Measurements from ENCODE around the gene RAB27A. TPM values are rescaled to one million over a fixed set of nuclear protein-coding genes. Genes with fewer than 3 reads are reported as not detected.

RAB27A gene
- polyA plus RNA-seq: 5.9 to 10.8 TPM (median 8.4 TPM) in 3 replicates
- 7.3 TPM for polyA plus RNA-seq (2011; ENCODE audit: low read depth)
- 7.3 and 10.2 TPM in 2 replicates for polyA plus RNA-seq (2011; cell fraction: cytosol; rRNA removed)
- polyA plus RNA-seq (2011; cell fraction: nucleus; rRNA removed): 6.8 and 8.0 TPM in 2 replicates
- 6.1 and 6.3 TPM in 2 replicates for polyA plus RNA-seq (2012; ENCODE audit: low replicate concordance)
- 0.20 to 3.6 TPM (median 0.89 TPM) in 3 replicates for polyA minus RNA-seq
- polyA minus RNA-seq (2011; cell fraction: cytosol; rRNA and poly(A)+ RNA removed): 3.3 TPM
- polyA minus RNA-seq (2011; cell fraction: nucleus; rRNA and poly(A)+ RNA removed): 2.2 and 3.4 TPM in 2 replicates

GRCh38 chr15:55289746-55290527 is at the start of gene RAB27A:
Gene RAB27A (minus strand): TSS chr15:55289813. CDS start chr15:55234934, 54,879 bp downstream.
- Histone ChIP-seq H3K9me1 (ENCODE audit: control insufficient read depth, extremely low read depth, insufficient read depth, low read length) (no peaks in the 10 kb centered on the region), H3K9ac (ENCODE audit: control insufficient read depth, extremely low read depth, insufficient read depth, low read length) (peak within 1 kb of the TSS; percentile 83), H3K4me1 (ENCODE audit: control insufficient read depth, extremely low read depth, insufficient read depth, low read length) (peaks cover 4% of the 10 kb centered on the region), H3K79me2 (ENCODE audit: control insufficient read depth, insufficient read depth, low read length) (no peaks in the 10 kb centered on the region), H2AFZ (ENCODE audit: control insufficient read depth, low read length) (peak within 1 kb of the TSS; percentile 95), H3K27ac (ENCODE audit: control insufficient read depth, insufficient read depth, low read length) (peak within 1 kb of the TSS; percentile 64), H3K4me2 (ENCODE audit: control insufficient read depth, extremely low read depth, insufficient read depth, low read depth, low read length) (peak within 1 kb of the TSS; percentile 75), H3K27me3 (ENCODE audit: control insufficient read depth, extremely low read depth, insufficient read depth, low read length) (no peaks in the 10 kb centered on the region), H3K4me3 (ENCODE audit: control insufficient read depth in 2 of 3, extremely low read depth in 1 of 3, insufficient read depth in 2 of 3, low read depth in 1 of 3, low read length in 3 of 3) (peak within 1 kb of the TSS; percentile 57 to 83 (median 77)), H4K20me1 (ENCODE audit: control insufficient read depth, extremely low read depth, insufficient read depth, low read length) (no peaks in the 10 kb centered on the region), H3K9me3 (ENCODE audit: control insufficient read depth, low read depth, low read length) (no peaks in the 10 kb centered on the region), H3K36me3 (ENCODE audit: control insufficient read depth in 2 of 2, extremely low read depth in 1 of 2, insufficient read depth in 2 of 2, low read length in 2 of 2) (no peaks in the 10 kb centered on the region)
- dilution Hi-C loops (cut with MboI; ENCODE audit: extremely low pct_ligation_motif_present, low sequenced_read_pairs): no loop called here
- no peak for FAIRE-seq
- DNase-seq (ENCODE audit: low read depth, low spot score): no peak
- TF ChIP-seq CTCF (optimal IDR thresholded peaks at IDR 0.05 in 1 of 3, IDR thresholded peaks at IDR 0.05 in 1 of 3, conservative IDR thresholded peaks at IDR 0.05 in 1 of 3; ENCODE audit: extremely low read depth in 1 of 3, insufficient read depth in 2 of 3, low read length in 3 of 3) (no peak), EZH2 (IDR thresholded peaks at IDR 0.05; ENCODE audit: low read length) (no peak)

GRCh38 chr15:55337160-55337559 is 47.5 kb upstream of the RAB27A start:
- no peaks in the 10 kb centered on the region for H3K4me1 ChIP-seq (ENCODE audit: control insufficient read depth, extremely low read depth, insufficient read depth, low read length)
- H3K9ac ChIP-seq (ENCODE audit: control insufficient read depth, extremely low read depth, insufficient read depth, low read length): no peak overlapping the region
- dilution Hi-C loops (cut with MboI; ENCODE audit: extremely low pct_ligation_motif_present, low sequenced_read_pairs): no loop called here
- H3K4me3 ChIP-seq (ENCODE audit: control insufficient read depth in 2 of 3, extremely low read depth in 1 of 3, insufficient read depth in 2 of 3, low read depth in 1 of 3, low read length in 3 of 3): no peak overlapping the region
- H3K79me2 ChIP-seq (ENCODE audit: control insufficient read depth, insufficient read depth, low read length): no peaks in the 10 kb centered on the region
- no peak overlapping the region for H3K27ac ChIP-seq (ENCODE audit: control insufficient read depth, insufficient read depth, low read length)
- H3K27me3 ChIP-seq (ENCODE audit: control insufficient read depth, extremely low read depth, insufficient read depth, low read length): no peaks in the 10 kb centered on the region
- TF ChIP-seq EZH2 (IDR thresholded peaks at IDR 0.05; ENCODE audit: low read length): no peak
- TF ChIP-seq CTCF (optimal IDR thresholded peaks at IDR 0.05 in 1 of 3, IDR thresholded peaks at IDR 0.05 in 1 of 3, conservative IDR thresholded peaks at IDR 0.05 in 1 of 3; ENCODE audit: extremely low read depth in 1 of 3, insufficient read depth in 2 of 3, low read length in 3 of 3): no peak
- no peak overlapping the region for H2AFZ ChIP-seq (ENCODE audit: control insufficient read depth, low read length)
- H3K9me1 ChIP-seq (ENCODE audit: control insufficient read depth, extremely low read depth, insufficient read depth, low read length): no peaks in the 10 kb centered on the region
- FAIRE-seq: no peak
- peaks cover 3% of the 10 kb centered on the region in 2 experiments for H3K36me3 ChIP-seq (ENCODE audit: control insufficient read depth in 2 of 2, extremely low read depth in 1 of 2, insufficient read depth in 2 of 2, low read length in 2 of 2)
- no peak for DNase-seq (ENCODE audit: low read depth, low spot score)
- no peaks in the 10 kb centered on the region for H4K20me1 ChIP-seq (ENCODE audit: control insufficient read depth, extremely low read depth, insufficient read depth, low read length)
- no peak overlapping the region for H3K4me2 ChIP-seq (ENCODE audit: control insufficient read depth, extremely low read depth, insufficient read depth, low read depth, low read length)
- no peaks in the 10 kb centered on the region for H3K9me3 ChIP-seq (ENCODE audit: control insufficient read depth, low read depth, low read length)
